GM21526 (cell line): ENCODE results near the gene SCLT1.
"Not testable (repeated sequence)": the region's sequence is repeated elsewhere in the genome, so short reads cannot be mapped to it uniquely, and the experiment has no call there.

Experiments used
- ATAC-seq: cut with Tn5 transposase; IDR thresholded peaks from one replicate; pipeline ENCODE4 v1.9.1; 2021; ENCODE audit warnings: moderate library complexity; ENCODE audit not compliant: unreplicated experiment, low FRiP score

Gene SCLT1

DNA sequence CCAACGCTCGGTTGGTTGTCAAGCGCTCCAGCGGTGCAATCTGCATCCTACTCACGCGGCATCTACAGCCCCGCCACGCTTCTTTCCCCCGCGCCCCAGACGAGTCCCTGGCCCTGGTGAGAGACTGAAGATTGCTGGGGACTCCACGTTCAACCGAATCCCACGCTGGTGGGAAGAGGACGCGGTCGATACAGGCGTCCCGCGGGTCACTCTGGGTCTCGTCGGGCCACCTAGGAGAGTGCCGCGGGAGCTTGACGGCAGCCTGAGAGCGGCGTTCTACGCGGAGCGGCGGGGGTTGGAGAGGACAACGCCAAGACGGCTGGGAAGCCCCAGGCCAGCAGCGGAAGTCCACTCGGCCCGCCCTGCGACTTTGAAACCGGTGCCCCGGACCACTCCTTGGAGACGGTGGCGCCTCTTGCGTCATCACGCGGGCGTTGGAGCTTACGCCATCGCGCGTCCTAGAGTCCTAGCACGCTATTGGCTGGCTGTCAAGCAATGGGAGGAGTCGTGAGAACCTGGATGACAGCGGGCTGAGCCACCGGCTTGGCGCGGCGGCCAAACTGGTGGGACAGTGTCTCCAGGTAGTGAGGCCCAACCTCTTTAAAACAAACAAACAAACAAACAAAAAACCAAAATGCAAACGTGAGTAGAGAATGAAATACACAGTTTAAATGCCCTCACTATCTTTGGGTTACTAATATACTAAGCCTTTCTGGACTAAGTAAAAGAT lies at the start of gene SCLT1:
SCLT1 (minus strand) TSS at position 349 of the 730 bp plus-strand sequence. CDS start 436 bp downstream, outside the sequence.
- ATAC-seq = peak; percentile 95

- ATAC-seq = no peak
Observed at GRCh38 chr4:129140521-129140920, 47.2 kb upstream of the SCLT1 start.

DNA sequence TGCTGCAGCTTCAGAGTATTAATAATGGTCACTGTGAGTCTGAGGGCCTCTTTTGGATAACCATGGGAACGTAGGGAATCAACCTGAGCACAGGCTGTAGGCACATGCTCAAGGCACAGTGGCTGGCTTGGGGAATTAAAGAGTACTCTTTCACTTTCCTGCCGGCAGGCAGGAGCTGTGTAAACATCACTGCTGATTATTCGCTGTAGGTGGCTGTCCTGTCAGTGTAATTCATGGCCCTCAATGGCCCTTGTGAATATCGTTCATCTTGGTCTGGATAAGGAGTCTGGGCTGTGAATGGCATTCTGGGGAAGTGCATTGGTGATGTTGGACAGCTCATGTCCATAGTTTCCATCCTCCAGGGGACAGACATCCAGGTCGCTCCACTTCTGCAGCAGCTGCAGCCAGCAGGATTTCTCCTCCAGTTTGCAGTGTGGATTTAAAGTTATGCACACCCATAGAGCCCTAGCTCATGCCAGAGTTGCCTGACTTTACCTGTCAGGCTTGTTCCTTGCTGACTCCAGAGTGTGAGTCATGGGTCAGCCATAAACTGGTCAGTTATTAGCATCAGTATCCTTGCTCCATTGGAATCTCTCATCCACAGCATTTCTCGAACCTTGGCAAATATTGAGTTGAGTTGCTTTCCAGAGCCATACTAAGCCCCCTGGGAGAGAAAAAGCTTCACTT lies 45.6 kb upstream of the SCLT1 start:
- no peak for ATAC-seq

DNA sequence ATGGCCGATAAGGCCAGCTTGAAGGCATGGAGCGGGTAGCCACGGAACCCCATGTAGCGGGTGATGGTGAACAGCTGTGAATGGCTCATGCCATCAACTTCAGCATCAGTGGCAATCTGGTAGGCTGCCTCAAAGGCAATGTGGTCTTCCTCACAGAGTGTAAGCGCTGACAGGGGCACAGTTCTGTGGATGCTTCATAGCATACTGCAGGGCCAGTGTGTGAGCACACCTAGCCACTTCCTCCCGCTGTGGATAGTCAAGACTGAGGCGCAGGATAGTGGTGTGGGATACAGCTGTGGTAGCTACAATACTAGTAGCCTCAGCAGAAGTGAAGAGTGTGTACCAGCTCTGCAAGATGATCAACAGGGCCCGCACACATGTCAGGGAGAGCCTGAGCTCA lies 43.1 kb upstream of the SCLT1 start:
- no peak for ATAC-seq

DNA sequence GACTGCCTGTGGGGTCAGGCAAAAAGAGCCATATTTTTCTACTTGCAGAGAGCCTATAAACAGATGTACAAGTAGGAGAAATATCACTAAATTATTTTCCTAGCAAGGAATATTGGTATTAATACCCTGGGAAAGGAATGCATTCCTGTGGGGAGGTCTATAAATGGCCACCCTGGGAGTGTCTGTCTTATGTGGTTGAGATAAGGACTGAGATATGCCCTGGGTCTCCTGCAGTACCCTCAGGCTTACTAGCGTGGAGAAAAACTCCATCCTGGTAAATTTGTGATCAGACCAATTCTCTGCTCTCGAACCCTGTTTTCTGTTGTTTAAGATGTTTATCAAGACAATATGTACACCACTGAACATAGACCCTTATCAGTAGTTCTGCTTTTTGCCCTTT lies 38.0 kb upstream of the SCLT1 start:
- ATAC-seq = no peak

GRCh38 chr4:129129143-129129542 lies 35.8 kb upstream of the SCLT1 start:
- no peak for ATAC-seq

- ATAC-seq = not testable (repeated sequence)
Observed at GRCh38 chr4:129126614-129127013, 33.3 kb upstream of the SCLT1 start.

GRCh38 chr4:129117705-129118104 lies 24.4 kb upstream of the SCLT1 start:
- ATAC-seq = no peak

DNA sequence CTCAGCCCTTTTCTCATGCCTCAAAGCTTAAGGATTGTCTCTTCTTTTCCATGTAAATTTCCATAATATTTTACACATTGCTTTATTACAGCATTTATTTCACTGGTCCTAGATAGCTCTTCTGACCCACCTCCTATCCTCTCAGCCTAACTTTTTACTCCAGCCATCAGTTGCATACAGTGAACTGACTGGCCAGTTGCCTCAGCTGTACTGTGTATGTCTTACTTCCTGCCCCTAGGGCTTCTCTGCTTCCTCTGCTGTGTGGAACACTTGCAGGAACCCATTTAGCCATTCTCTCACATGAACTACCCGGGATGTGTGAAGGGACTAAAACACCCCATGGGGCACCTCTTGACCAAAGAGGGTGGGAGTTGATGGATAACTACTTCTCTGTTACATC lies 20.6 kb upstream of the SCLT1 start:
- no peak for ATAC-seq

DNA sequence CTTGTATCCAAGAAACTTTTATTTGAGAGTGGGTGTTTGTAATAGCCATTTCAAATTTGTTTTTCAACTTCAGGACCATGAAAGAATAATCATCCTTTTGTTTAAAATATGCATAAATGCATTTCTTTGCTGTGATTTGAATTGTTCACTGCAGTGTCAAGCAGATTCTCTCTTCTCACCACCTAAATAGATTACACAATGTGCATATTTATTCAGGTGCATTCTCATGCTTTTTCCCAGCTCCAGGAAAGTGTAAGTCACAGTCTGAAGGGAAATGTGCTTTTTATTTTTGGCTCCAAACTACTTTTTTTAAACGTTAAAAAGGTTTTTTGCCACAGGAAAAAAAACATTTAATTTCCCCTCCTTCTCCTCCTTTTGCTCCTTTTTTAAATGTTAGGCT lies 20.1 kb upstream of the SCLT1 start:
- no peak for ATAC-seq

- no peak for ATAC-seq
Observed at GRCh38 chr4:129111919-129112318, 18.6 kb upstream of the SCLT1 start.

GRCh38 chr4:129110931-129111330 lies 17.6 kb upstream of the SCLT1 start:
- ATAC-seq = no peak

GRCh38 chr4:129109965-129110824 lies 16.9 kb upstream of the SCLT1 start:
- no peak for ATAC-seq

DNA sequence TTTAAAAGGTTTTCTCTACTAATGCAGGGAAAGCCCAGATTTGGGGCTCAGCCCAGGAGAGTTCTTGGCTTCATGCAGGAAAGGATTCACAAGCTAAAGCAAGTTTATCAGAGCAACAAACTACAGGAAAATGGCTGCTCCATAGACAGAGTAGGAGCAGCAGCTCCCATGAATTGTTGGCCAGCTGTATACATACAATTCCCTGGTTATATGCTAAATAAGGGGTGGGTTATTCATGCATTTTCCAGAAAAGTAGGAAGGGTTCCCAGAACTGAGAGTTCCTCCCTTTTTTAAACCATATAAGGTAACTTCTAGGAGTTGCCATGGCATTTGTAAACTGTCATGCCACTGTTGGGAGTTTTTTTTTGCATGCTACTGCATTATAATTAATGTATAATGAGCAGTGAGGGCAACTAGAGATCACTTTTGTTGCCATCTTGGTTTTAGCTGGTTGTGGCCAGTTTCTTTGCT lies 5.2 kb upstream of the SCLT1 start:
- no peak for ATAC-seq

DNA sequence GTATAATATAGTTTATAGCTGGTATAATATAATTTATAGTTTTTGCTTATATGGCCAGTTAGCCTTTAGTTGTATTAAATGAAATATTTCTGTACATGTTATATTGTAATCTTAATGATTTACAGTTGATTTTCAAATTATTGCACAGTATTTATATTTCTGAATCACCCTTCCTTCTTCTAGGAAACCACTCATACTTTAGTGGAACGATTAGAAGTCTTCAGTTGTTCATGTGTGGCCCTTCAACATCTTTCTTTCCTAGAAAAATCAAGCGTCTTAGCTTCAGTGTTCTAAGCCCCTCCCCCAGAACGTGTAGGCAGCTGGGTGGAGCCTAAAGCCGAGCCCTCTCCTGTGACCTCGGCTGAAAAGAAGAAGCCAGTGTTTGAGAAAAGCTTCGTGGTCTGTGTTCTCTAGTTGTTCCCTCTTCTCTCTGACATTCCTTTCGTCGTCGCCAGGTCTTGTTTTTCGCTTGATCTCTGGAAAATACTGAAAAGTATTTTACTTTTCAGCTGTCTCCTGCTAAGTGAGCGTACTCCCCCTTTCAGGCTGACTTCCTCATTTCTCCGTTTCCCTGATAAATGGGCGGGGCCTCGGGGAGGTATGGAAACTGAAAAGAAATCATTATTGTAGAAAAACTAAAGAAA lies 2.6 kb upstream of the SCLT1 start, which contains the start of gene C4orf33:
C4orf33 (plus strand) TSS at position 342 of the 644 bp plus-strand sequence. CDS start 6,459 bp downstream, outside the sequence.
- peak; percentile 54 for ATAC-seq

GRCh38 chr4:129094347-129094746 lies 1.0 kb upstream of the SCLT1 start:
- ATAC-seq = no peak

DNA sequence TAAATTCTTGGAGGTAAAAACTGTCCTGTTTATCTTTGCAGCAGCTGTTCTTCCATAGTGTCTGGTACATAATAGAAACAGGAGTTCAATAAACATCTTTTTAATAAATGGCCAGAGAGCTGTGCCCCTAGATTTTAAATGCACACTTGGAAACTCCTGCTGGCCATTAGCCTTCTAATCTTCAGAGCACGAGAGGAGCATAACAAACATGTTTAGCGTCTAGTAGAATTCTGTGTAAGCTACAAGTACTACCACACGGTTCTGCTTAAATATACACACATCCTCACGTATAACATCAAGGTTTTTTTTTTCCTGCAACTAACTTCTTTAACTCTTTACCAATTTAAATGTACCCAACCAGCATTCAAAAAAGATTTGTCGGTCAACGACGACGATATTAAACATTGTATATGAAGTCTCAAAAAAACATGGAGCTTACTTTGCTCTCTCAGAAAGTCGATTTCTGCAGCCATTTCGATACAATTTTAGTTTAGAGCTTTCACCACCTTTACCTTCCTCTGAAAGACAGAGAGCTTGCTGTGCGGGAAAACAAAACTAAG lies 628 bp downstream of the SCLT1 start:
- ATAC-seq = no peak

DNA sequence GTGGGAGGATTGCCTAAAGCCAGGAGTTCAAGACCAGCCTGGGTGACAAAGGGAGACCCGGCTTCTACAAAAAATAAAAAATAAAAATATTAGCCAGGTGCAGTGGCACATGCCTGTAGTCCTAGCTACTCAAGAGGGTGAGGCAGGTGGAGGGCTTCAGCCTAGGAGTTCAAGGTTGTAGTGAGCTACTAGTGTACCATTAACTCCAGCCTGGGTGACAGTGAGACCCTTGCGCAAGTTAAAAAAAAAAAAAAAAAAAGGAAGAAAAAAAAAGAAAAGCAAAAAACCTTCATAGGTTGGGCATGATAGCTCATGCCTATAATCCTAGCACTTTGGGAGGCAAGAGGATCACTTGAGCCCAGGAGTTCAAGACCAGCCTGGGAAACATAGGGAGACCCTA lies 5.8 kb downstream of the SCLT1 start:
- no peak for ATAC-seq

- ATAC-seq = no peak
Observed at GRCh38 chr4:129085472-129085871, 7.9 kb downstream of the SCLT1 start.

DNA sequence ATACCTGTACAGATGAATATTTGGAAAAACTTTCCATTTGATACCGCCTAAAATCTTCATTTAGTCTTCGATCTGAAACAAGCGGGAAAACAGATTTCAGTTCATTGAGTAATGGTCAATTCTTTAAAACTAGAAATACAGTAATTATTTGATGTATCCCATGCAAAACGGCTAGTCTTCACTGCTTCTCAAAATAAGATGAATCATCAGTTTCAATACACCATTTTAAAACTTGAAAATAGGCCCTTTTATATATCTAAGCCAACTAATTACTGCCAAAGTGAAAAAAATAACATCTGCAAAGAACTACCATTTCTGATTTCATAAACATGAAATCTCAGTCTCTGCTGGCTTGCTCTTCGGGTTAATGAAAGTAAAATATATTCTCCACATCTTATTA lies 11.0 kb downstream of the SCLT1 start:
- no peak for ATAC-seq
